ENCODE data around the gene KCNMA1. TPM values are rescaled to one million over a fixed set of nuclear protein-coding genes. Genes with fewer than 3 reads are reported as not detected.

The KCNMA1 gene
- total RNA-seq, 1 donor from 2014 or later, result 95.5 TPM

GRCh38 chr10:77182803-77183202 is 454.8 kb downstream of the KCNMA1 start:
- Mint-ChIP-seq H3K27ac (ENCODE audit: unreplicated experiment) (no peak overlapping the region), H3K27me3 (ENCODE audit: unreplicated experiment) (no peaks in the 10 kb centered on the region), H3K4me1 (ENCODE audit: unreplicated experiment) (peaks cover 33% of the 10 kb centered on the region), H3K36me3 (ENCODE audit: unreplicated experiment) (no peaks in the 10 kb centered on the region), H3K4me3 (ENCODE audit: unreplicated experiment) (no peak overlapping the region), H3K9me3 (ENCODE audit: unreplicated experiment) (no peaks in the 10 kb centered on the region)
- DNase-seq (ENCODE audit: extremely low spot score, unreplicated experiment), result no peak
- TF ChIP-seq CTCF (IDR thresholded peaks at IDR 0.05), result no peak

GRCh38 chr10:77180794-77181193 is 456.8 kb downstream of the KCNMA1 start:
- peaks cover 26% of the 10 kb centered on the region for H3K4me1 Mint-ChIP-seq (ENCODE audit: unreplicated experiment)
- no peaks in the 10 kb centered on the region for H3K36me3 Mint-ChIP-seq (ENCODE audit: unreplicated experiment)
- no peak overlapping the region for H3K4me3 Mint-ChIP-seq (ENCODE audit: unreplicated experiment)
- no peak overlapping the region for H3K27ac Mint-ChIP-seq (ENCODE audit: unreplicated experiment)
- DNase-seq (ENCODE audit: extremely low spot score, unreplicated experiment), result no peak
- H3K9me3 Mint-ChIP-seq (ENCODE audit: unreplicated experiment), result no peaks in the 10 kb centered on the region
- TF ChIP-seq CTCF (IDR thresholded peaks at IDR 0.05), result no peak
- no peaks in the 10 kb centered on the region for H3K27me3 Mint-ChIP-seq (ENCODE audit: unreplicated experiment)

GRCh38 chr10:77180104-77180503 is 457.5 kb downstream of the KCNMA1 start:
- Mint-ChIP-seq H3K27ac (ENCODE audit: unreplicated experiment) (no peak overlapping the region), H3K27me3 (ENCODE audit: unreplicated experiment) (no peaks in the 10 kb centered on the region), H3K36me3 (ENCODE audit: unreplicated experiment) (no peaks in the 10 kb centered on the region), H3K4me3 (ENCODE audit: unreplicated experiment) (no peak overlapping the region), H3K4me1 (ENCODE audit: unreplicated experiment) (peaks cover 25% of the 10 kb centered on the region), H3K9me3 (ENCODE audit: unreplicated experiment) (no peaks in the 10 kb centered on the region)
- DNase-seq (ENCODE audit: extremely low spot score, unreplicated experiment), result no peak
- TF ChIP-seq CTCF (IDR thresholded peaks at IDR 0.05), result no peak

- Mint-ChIP-seq H3K27ac (ENCODE audit: unreplicated experiment) (peak overlapping the region; percentile 50), H3K27me3 (ENCODE audit: unreplicated experiment) (no peaks in the 10 kb centered on the region), H3K4me3 (ENCODE audit: unreplicated experiment) (no peak overlapping the region), H3K4me1 (ENCODE audit: unreplicated experiment) (peaks cover 25% of the 10 kb centered on the region), H3K36me3 (ENCODE audit: unreplicated experiment) (no peaks in the 10 kb centered on the region), H3K9me3 (ENCODE audit: unreplicated experiment) (no peaks in the 10 kb centered on the region)
- DNase-seq (ENCODE audit: extremely low spot score, unreplicated experiment), result no peak
- TF ChIP-seq CTCF (IDR thresholded peaks at IDR 0.05), result no peak
Observed at GRCh38 chr10:77179015-77179695, 458.5 kb downstream of the KCNMA1 start.

- H3K4me1 Mint-ChIP-seq (ENCODE audit: unreplicated experiment), result peaks cover 18% of the 10 kb centered on the region
- H3K4me3 Mint-ChIP-seq (ENCODE audit: unreplicated experiment), result no peak overlapping the region
- no peak for DNase-seq (ENCODE audit: extremely low spot score, unreplicated experiment)
- H3K9me3 Mint-ChIP-seq (ENCODE audit: unreplicated experiment), result no peaks in the 10 kb centered on the region
- H3K27me3 Mint-ChIP-seq (ENCODE audit: unreplicated experiment), result no peaks in the 10 kb centered on the region
- TF ChIP-seq CTCF (IDR thresholded peaks at IDR 0.05), result no peak
- H3K36me3 Mint-ChIP-seq (ENCODE audit: unreplicated experiment), result no peaks in the 10 kb centered on the region
- no peak overlapping the region for H3K27ac Mint-ChIP-seq (ENCODE audit: unreplicated experiment)
Observed at GRCh38 chr10:77177589-77177988, 460.0 kb downstream of the KCNMA1 start.

Measured in osteocyte (in vitro differentiated cells).